GM21423 (cell line): ENCODE results near the gene DPYD.

Experiments
- ATAC-seq: cut with Tn5 transposase; IDR thresholded peaks from one replicate; pipeline ENCODE4 v1.9.1; 2021; ENCODE audit warnings: mild to moderate bottlenecking, moderate library complexity; ENCODE audit not compliant: unreplicated experiment

DPYD gene

GRCh38 chr1:97630948-97631347 is 289.9 kb downstream of the DPYD start:
- ATAC-seq: no peak

- no peak for ATAC-seq
Observed at GRCh38 chr1:97630281-97630680, 290.6 kb downstream of the DPYD start.

GRCh38 chr1:97623220-97623619 is 297.6 kb downstream of the DPYD start:
- no peak for ATAC-seq

- ATAC-seq: no peak
Observed at GRCh38 chr1:97621955-97622354, 298.9 kb downstream of the DPYD start.

- no peak for ATAC-seq
Observed at GRCh38 chr1:97619706-97620105, 301.1 kb downstream of the DPYD start.

- no peak for ATAC-seq
Observed at GRCh38 chr1:97610748-97611147, 310.1 kb downstream of the DPYD start.

GRCh38 chr1:97610102-97610501 is 310.7 kb downstream of the DPYD start:
- ATAC-seq: no peak

- ATAC-seq: no peak
Observed at GRCh38 chr1:97608272-97608671, 312.6 kb downstream of the DPYD start.

- ATAC-seq: no peak
Observed at GRCh38 chr1:97603776-97604175, 317.1 kb downstream of the DPYD start.

GRCh38 chr1:97603218-97603617 is 317.6 kb downstream of the DPYD start:
- no peak for ATAC-seq

GRCh38 chr1:97599447-97599846 is 321.4 kb downstream of the DPYD start:
- no peak for ATAC-seq

- ATAC-seq: no peak
Observed at GRCh38 chr1:97593192-97593591, 327.6 kb downstream of the DPYD start.

GRCh38 chr1:97588772-97589171 is 332.1 kb downstream of the DPYD start:
- ATAC-seq: no peak

GRCh38 chr1:97581614-97582051 is 339.2 kb downstream of the DPYD start:
- no peak for ATAC-seq

GRCh38 chr1:97577613-97578012 is 343.2 kb downstream of the DPYD start:
- no peak for ATAC-seq

GRCh38 chr1:97573553-97573952 is 347.3 kb downstream of the DPYD start:
- no peak for ATAC-seq

GRCh38 chr1:97572561-97572960 is 348.3 kb downstream of the DPYD start:
- no peak for ATAC-seq

GRCh38 chr1:97571760-97572159 is 349.1 kb downstream of the DPYD start:
- ATAC-seq: no peak

- ATAC-seq: no peak
Observed at GRCh38 chr1:97570691-97571090, 350.1 kb downstream of the DPYD start.

GRCh38 chr1:97567000-97567749 is 353.7 kb downstream of the DPYD start:
- ATAC-seq: no peak

GRCh38 chr1:97565886-97566285 is 354.9 kb downstream of the DPYD start:
- ATAC-seq: no peak

- no peak for ATAC-seq
Observed at GRCh38 chr1:97563926-97564325, 356.9 kb downstream of the DPYD start.

GRCh38 chr1:97562081-97562480 is 358.8 kb downstream of the DPYD start:
- ATAC-seq: no peak
